ENCODE data around the gene FILIP1L.
A peak's percentile ranks its signal among the peaks of the same experiment; 100 is the strongest.

FILIP1L gene

GRCh38 chr3:99881121-99881524 lies 233.2 kb downstream of the FILIP1L start:
- no peak for DNase-seq

- DNase-seq = no peak
Observed at GRCh38 chr3:99879275-99879674, 235.0 kb downstream of the FILIP1L start.

- no peak for DNase-seq
Observed at GRCh38 chr3:99878005-99878404, 236.3 kb downstream of the FILIP1L start.

- DNase-seq = no peak
Observed at GRCh38 chr3:99877031-99877579, 237.2 kb downstream of the FILIP1L start.

- DNase-seq = peak; percentile 14 to 41 (median 22)
Observed at GRCh38 chr3:99875929-99876841, 238.1 kb downstream of the FILIP1L start.

GRCh38 chr3:99875581-99875928 lies 238.7 kb downstream of the FILIP1L start:
- DNase-seq = no peak

- DNase-seq = no peak
Observed at GRCh38 chr3:99874237-99875002, 239.9 kb downstream of the FILIP1L start.

- DNase-seq = no peak
Observed at GRCh38 chr3:99873269-99874102, 240.8 kb downstream of the FILIP1L start.

GRCh38 chr3:99872923-99873254 lies 241.4 kb downstream of the FILIP1L start:
- no peak for DNase-seq

- DNase-seq = no peak
Observed at GRCh38 chr3:99871231-99872045, 242.9 kb downstream of the FILIP1L start.

- no peak for DNase-seq
Observed at GRCh38 chr3:99870712-99871111, 243.6 kb downstream of the FILIP1L start.

GRCh38 chr3:99869621-99870020 lies 244.7 kb downstream of the FILIP1L start:
- no peak for DNase-seq

GRCh38 chr3:99868311-99868646 lies 246.0 kb downstream of the FILIP1L start:
- DNase-seq = no peak

- no peak for DNase-seq
Observed at GRCh38 chr3:99867594-99868310, 246.5 kb downstream of the FILIP1L start.

GRCh38 chr3:99866261-99866761 lies 248.0 kb downstream of the FILIP1L start:
- no peak for DNase-seq

GRCh38 chr3:99865321-99865720 lies 249.0 kb downstream of the FILIP1L start:
- no peak for DNase-seq

- no peak for DNase-seq
Observed at GRCh38 chr3:99864289-99864688, 250.0 kb downstream of the FILIP1L start.

GRCh38 chr3:99863588-99863987 lies 250.7 kb downstream of the FILIP1L start:
- no peak for DNase-seq

GRCh38 chr3:99863002-99863401 lies 251.3 kb downstream of the FILIP1L start:
- DNase-seq = no peak

GRCh38 chr3:99862208-99862607 lies 252.1 kb downstream of the FILIP1L start:
- DNase-seq = no peak

- no peak for DNase-seq
Observed at GRCh38 chr3:99861216-99861615, 253.1 kb downstream of the FILIP1L start.

All from activated CD4-positive, CD25-positive, alpha-beta regulatory T cell (primary cell).